Hypothalamus (tissue), 51 donors: ENCODE results near the gene CCDC170.

ENCODE experiments used
- DNase-seq, 51 donors: peaks; one replicate each; lab custom pipeline; 2025; lab: John Stamatoyannopoulos, UW

CCDC170 gene

DNA sequence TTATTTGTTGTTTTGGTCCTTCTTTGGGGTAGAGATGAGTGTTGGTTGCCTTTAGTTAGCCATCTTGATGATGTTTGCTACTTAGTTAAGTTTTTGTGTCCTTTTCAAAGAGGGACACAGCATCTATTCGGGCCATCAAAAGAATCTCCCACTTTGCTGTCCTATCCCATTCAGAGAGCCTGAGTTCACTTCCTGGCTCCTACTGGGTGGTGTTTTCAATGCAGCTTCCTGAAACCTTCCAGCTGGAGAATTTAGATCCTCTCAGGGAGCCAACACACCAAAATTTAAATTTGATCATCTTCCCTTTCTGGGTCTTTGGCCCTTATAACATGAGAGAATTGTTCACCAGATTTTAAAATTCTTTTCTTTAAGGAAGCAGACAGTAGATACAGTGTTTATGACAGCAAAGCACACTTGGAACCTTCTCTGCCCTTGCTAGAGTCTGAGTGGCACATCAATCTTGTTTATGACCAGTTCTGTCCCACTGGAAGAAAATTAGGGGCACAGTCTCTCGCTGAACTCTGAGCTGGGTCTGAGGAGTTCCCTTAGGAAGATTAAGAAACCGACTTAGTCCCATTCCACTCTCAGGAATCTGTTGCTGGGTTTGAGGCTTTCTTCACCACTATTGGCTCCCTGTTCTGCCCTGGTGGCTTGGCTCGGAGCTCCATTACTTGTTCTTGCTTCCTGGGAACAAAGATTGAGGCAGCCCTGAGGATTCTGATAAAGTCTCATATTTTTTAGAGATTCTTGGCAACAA lies 115.5 kb downstream of the CCDC170 start:
- DNase-seq = no peak

DNA sequence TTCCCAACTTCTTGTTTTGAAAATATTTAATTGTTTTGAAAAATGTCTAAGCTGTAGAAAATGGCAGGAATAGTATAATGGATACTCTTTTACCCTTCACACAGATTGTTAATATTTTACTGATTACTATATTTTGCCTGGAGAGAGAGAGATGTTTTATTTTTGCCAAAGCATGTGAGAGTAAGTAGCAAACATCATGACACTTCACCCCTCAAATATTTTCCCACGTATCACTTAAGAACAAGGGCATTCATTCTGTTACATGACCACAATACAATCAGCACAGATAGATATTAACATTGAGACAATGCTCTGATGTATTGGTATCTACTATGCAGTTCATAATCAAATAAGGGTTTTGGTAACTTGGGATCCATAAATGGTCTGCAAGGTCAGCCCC lies 116.5 kb downstream of the CCDC170 start:
- no peak for DNase-seq

DNA sequence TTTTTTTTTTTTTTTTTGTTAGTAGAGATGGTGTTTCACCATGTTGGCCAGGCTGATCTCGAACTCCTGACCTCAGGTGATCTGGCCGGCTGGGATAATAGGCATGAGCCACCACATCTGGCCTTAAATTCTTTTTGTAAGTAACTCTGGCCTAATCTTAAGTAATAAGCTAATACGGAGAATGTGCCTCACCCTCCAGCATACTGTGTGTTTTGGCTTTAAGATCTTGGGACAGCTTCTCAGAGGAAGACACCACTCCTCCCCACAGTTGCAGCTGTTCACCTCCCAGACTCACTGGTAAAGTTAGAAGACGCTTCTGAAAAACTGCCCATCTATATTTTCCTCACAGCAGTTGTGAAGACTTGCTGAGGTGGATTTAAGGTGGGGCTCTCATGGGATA lies 120.8 kb downstream of the CCDC170 start:
- DNase-seq = no peak

GRCh38 chr6:151616091-151616513 lies 122.3 kb downstream of the CCDC170 start:
- DNase-seq = no peak

DNA sequence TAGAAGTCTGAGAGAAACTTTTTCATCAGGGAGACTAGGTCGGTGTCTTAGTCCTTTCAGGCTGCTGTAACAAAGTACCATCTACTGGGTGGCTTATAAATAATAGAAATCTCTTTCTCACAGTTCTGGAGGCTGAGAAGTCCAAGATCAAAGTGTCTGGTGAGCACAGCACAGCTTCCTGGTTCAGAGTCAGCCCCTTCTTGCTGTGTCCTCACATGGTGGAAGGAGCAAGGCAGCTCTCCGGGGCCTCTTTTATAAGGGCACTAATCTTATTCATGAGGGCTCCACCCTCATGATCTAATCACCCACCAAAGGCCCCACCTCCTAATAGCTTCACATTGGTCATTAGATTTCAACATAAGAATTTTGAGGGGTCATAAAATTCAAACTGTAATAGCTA lies 122.8 kb downstream of the CCDC170 start:
- DNase-seq = no peak

- no peak for DNase-seq
These were observed 123.7 kb downstream of the CCDC170 start for GRCh38 chr6:151617539-151617938.

GRCh38 chr6:151618717-151619116 lies 124.9 kb downstream of the CCDC170 start:
- DNase-seq = no peak

GRCh38 chr6:151620179-151620578 lies 126.4 kb downstream of the CCDC170 start:
- no peak for DNase-seq

- DNase-seq = no peak
These were observed 130.3 kb downstream of the CCDC170 start for GRCh38 chr6:151624071-151624470.

- no peak for DNase-seq
These were observed 130.7 kb downstream of the CCDC170 start for GRCh38 chr6:151624481-151624880.

GRCh38 chr6:151624900-151625536 lies 131.2 kb downstream of the CCDC170 start:
- no peak for DNase-seq

GRCh38 chr6:151627689-151628444 lies 134.1 kb downstream of the CCDC170 start:
- DNase-seq = peak in 1 of 51 donors; percentile 61

GRCh38 chr6:151629791-151630190 lies 136.0 kb downstream of the CCDC170 start:
- DNase-seq = no peak

DNA sequence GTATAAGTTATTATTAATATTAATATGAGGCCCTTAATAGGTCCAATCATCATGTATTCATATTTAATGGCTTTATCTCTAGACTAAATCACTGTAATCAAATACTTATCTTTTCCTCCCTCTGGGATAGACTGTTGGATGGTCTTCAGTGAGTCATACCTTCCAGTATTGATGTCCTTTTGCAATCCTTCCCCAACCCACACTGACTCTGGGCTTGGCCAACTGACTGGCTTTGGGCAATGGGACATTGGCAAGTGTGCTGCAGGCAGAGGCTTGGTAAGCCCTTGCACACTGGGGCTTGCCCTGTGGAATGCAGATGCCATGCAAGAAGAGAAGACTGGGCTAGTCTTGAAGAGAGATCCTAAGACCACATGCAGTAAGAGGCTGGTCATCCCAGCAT lies 136.6 kb downstream of the CCDC170 start:
- no peak for DNase-seq

DNA sequence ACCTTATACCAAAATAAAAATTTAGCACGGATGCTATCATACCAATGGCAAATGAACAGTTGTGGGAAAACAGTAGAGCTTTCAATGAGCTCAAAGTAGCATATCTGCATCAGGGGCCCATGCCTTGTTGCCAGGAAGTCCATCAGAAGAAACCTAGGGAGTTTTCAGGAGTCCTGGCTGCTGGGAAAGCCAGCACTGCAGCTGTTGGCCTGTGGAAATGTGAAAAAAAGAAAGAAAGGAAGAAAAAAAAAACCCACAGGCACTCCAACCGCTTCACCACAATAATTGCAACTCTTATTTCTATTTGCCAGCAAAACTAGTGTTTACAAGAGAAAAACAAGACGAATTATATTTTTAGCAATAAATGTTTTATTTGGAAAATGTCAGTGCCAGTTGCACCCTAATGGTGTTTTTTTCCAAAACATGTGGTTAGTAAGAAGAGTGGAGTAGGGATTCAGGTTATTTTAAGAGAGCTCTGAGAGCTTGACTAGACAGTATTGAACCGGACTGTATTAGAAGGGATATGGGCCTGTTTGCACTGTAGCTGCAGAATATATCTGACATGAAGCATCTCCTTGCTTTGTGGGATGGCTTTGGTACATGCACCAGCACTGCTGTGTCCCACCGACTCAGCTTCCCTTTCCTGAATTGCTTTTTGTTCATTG lies 137.3 kb downstream of the CCDC170 start:
- no peak for DNase-seq

- DNase-seq = no peak
These were observed 138.7 kb downstream of the CCDC170 start for GRCh38 chr6:151632415-151632987.

DNA sequence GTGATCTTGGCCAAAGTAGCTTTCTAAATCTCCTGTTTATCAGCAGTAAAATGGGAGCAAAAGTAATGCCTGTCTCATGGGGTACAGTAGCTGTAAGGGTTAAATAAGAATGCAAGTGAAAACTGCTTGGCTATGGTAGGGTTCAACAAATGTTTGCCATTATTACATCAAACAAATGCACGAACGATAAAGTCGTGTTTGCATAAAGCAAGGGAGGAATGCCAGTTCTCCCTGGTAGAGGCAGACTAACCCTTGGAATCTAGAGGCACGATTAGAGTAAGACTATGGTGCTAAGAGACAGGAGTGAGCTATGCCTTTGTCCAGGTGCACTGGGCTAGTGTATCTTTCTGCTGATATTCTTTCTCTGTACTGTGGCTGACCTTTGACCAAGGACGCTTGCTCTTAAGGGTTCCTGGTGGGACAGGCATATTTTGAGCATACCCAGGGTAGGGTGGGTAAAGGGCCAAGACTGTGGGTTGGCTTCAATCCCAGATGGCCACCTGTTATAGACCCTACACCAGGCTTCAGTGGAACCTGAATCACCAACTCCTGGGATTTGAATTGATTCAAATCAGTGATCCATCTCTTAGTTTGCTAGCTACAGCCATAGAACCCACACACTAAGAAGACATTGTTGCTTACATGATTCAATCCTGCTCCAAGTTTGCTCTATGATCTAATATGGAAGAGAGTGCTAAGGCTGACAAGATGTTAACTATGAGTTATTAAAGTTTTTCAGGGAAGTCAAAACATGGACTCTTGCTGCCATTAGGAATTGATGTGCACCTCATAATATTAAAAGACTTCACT lies 139.9 kb downstream of the CCDC170 start:
- no peak for DNase-seq

DNA sequence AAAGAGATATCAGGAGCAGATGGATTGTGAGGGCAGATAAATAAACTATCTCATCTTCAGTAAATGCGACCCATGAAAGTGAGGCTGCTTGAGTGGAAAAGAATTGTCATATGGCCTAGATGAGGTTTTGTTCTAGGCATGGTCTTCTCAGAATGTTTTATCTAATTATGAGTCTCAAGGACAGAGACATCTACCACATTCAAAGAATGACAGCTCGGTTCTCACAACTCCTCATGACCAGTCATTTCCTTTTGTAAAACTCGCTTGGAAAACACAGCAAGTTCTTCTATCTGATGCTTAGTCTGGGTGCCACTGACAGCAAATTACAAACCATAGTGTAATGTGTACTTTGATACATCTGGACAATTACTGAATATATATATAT lies 140.5 kb downstream of the CCDC170 start:
- DNase-seq = no peak

DNA sequence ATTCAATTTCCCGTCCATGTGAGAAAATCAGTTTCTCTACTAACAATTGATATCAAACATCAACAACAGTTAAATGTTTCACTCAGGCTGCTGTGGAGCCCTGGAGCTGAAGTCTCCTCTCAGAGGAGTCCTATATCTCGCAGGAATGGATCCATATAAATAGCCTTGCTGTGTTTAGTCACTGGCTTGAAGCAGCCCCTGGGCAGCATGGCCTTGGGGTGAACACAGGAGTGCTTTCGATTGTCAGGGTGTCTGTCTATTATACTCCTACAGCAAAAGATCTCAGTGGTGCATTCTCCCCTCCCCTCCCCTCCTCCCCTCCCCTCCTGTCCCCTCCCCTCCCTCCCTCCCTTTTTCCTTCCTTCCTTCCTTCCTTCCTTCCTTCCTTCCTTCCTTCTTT lies 141.9 kb downstream of the CCDC170 start:
- no peak for DNase-seq

DNA sequence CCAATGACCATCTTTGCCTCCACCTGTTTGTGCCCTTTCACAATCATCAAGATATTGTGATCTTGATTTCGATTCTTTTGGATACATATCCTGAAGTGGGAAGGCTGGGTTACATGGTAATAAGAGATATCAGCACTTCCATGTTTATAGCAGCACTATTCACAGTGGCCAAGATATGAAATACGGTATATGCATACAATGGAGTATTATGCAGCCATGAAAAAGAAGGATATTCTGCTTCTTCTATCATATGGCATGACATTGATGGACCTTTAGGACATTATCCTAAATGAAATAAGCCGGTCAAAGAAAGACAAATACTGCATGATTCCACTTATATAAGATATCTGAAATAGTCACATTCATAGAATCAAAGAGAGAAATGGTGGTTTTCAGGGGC lies 144.0 kb downstream of the CCDC170 start:
- no peak for DNase-seq
